ENCODE results near the gene MARCO. TPM values are rescaled to one million over a fixed set of nuclear protein-coding genes. Genes with fewer than 3 reads are reported as not detected.

Gene MARCO
- total RNA-seq (10 to 100 TPM; 25.9 to 96.6 (median 39.9) TPM), polyA plus RNA-seq (5.9 TPM)
- long read RNA-seq, donor 1, transcript MARCO-201 (17 exons, 1,838 nt): major isoform, 72 of 96 reads
- long read RNA-seq, donor 1, partial matches to known transcripts: 18 of 96 reads
- long read RNA-seq, donor 1, other reads (novel, unspliced or antisense): 5 of 96 reads
- long read RNA-seq, donor 2, transcript MARCO-201 (17 exons, 1,838 nt): major isoform, 10 of 10 reads
- long read RNA-seq, donor 2, partial matches to known transcripts: 0 of 10 reads
- long read RNA-seq, donor 2, other reads (novel, unspliced or antisense): 0 of 10 reads
- long read RNA-seq, donor 3, transcript MARCO-201 (17 exons, 1,838 nt): major isoform, 45 of 58 reads
- long read RNA-seq, donor 3, partial matches to known transcripts: 9 of 58 reads
- long read RNA-seq, donor 3, other reads (novel, unspliced or antisense): 4 of 58 reads
- long read RNA-seq, donor 4, transcript MARCO-201 (17 exons, 1,838 nt): major isoform, 10 of 10 reads
- long read RNA-seq, donor 4, partial matches to known transcripts: 0 of 10 reads
- long read RNA-seq, donor 4, other reads (novel, unspliced or antisense): 0 of 10 reads

- Histone ChIP-seq H3K9me3 (ENCODE audit: control insufficient read depth, low read length) (no peaks in the 10 kb centered on the region), H3K4me3 (ENCODE audit: low read length) (no peak within 1 kb of the TSS), H3K27me3 (ENCODE audit: control insufficient read depth, insufficient read depth) (peaks cover 3% of the 10 kb centered on the region), H3K27ac (ENCODE audit: low read length) (no peak within 1 kb of the TSS), H3K4me1 (ENCODE audit: control insufficient read depth, insufficient read depth, low read length) (no peaks in the 10 kb centered on the region)
- ATAC-seq (peak; percentile 14 to 26), DNase-seq (no peak)
- WGBS: 63% methylated on average over 7 of the region's 7 CpGs
- intact Hi-C loops (cut with DNase I): no loop called here
These were observed at the start of gene MARCO for GRCh38 chr2:118942031-118942430. Gene MARCO, plus strand, starts transcription at chr2:118942194. Its CDS starts 107 bp downstream, at chr2:118942301.

- WGBS: 90% methylated on average over 3 of the region's 3 CpGs
- H3K4me1 ChIP-seq (ENCODE audit: control insufficient read depth, insufficient read depth, low read length): no peaks in the 10 kb centered on the region
- no peak for ATAC-seq
These were observed 48.9 kb upstream of the MARCO start for GRCh38 chr2:118893100-118893499.

GRCh38 chr2:118902266-118903028 is 39.5 kb upstream of the MARCO start:
- no peak overlapping the region for H3K4me3 ChIP-seq (ENCODE audit: low read length)
- intact Hi-C loops (cut with DNase I): no loop called here
- WGBS: 71% methylated on average over 11 of the region's 11 CpGs
- H3K27me3 ChIP-seq (ENCODE audit: control insufficient read depth, insufficient read depth): no peaks in the 10 kb centered on the region
- no peak for DNase-seq
- no peaks in the 10 kb centered on the region for H3K4me1 ChIP-seq (ENCODE audit: control insufficient read depth, insufficient read depth, low read length)
- no peaks in the 10 kb centered on the region for H3K9me3 ChIP-seq (ENCODE audit: control insufficient read depth, low read length)
- no peak overlapping the region for H3K27ac ChIP-seq (ENCODE audit: low read length)
- ATAC-seq: peak in 1 of 2 donors; percentile 48

More at GRCh38 chr2:118893100-118893499, 48.9 kb upstream of the MARCO start:
- no peak for DNase-seq
- no peak overlapping the region for H3K4me3 ChIP-seq (ENCODE audit: low read length)
- H3K27ac ChIP-seq (ENCODE audit: low read length): no peak overlapping the region
- no peaks in the 10 kb centered on the region for H3K27me3 ChIP-seq (ENCODE audit: control insufficient read depth, insufficient read depth)
- intact Hi-C loops (cut with DNase I): no loop called here
- peaks cover 2% of the 10 kb centered on the region for H3K9me3 ChIP-seq (ENCODE audit: control insufficient read depth, low read length)

- Histone ChIP-seq H3K9me3 (ENCODE audit: control insufficient read depth, low read length) (no peaks in the 10 kb centered on the region), H3K27ac (ENCODE audit: low read length) (no peak overlapping the region), H3K27me3 (ENCODE audit: control insufficient read depth, insufficient read depth) (no peaks in the 10 kb centered on the region), H3K4me3 (ENCODE audit: low read length) (no peak overlapping the region), H3K4me1 (ENCODE audit: control insufficient read depth, insufficient read depth, low read length) (no peaks in the 10 kb centered on the region)
- WGBS: 61% methylated on average over 2 of the region's 2 CpGs
- DNase-seq (no peak), ATAC-seq (no peak)
- intact Hi-C loops (cut with DNase I): no loop called here
These were observed 39.0 kb upstream of the MARCO start for GRCh38 chr2:118903029-118903351.

- Histone ChIP-seq H3K27ac (ENCODE audit: low read length) (no peak overlapping the region), H3K9me3 (ENCODE audit: control insufficient read depth, low read length) (no peaks in the 10 kb centered on the region), H3K4me1 (ENCODE audit: control insufficient read depth, insufficient read depth, low read length) (no peaks in the 10 kb centered on the region), H3K4me3 (ENCODE audit: low read length) (no peak overlapping the region), H3K27me3 (ENCODE audit: control insufficient read depth, insufficient read depth) (no peaks in the 10 kb centered on the region)
- intact Hi-C loops (cut with DNase I): no loop called here
- DNase-seq (no peak), ATAC-seq (no peak)
- 63% methylated on average over 11 of the region's 11 CpGs for WGBS
These were observed 38.2 kb upstream of the MARCO start for GRCh38 chr2:118903551-118904479.

GRCh38 chr2:118905206-118905605 is 36.8 kb upstream of the MARCO start:
- H3K27ac ChIP-seq (ENCODE audit: low read length): no peak overlapping the region
- no peaks in the 10 kb centered on the region for H3K27me3 ChIP-seq (ENCODE audit: control insufficient read depth, insufficient read depth)
- intact Hi-C loops (cut with DNase I): no loop called here
- no peak for DNase-seq
- no peak overlapping the region for H3K4me3 ChIP-seq (ENCODE audit: low read length)
- H3K4me1 ChIP-seq (ENCODE audit: control insufficient read depth, insufficient read depth, low read length): no peaks in the 10 kb centered on the region
- H3K9me3 ChIP-seq (ENCODE audit: control insufficient read depth, low read length): no peaks in the 10 kb centered on the region
- WGBS: 92% methylated on average over 3 of the region's 3 CpGs
- no peak for ATAC-seq

GRCh38 chr2:118906186-118906585 is 35.8 kb upstream of the MARCO start:
- H3K4me1 ChIP-seq (ENCODE audit: control insufficient read depth, insufficient read depth, low read length): no peaks in the 10 kb centered on the region
- 78% methylated on average over 4 of the region's 4 CpGs for WGBS
- ATAC-seq: no peak

GRCh38 chr2:118907759-118908158 is 34.2 kb upstream of the MARCO start:
- no peaks in the 10 kb centered on the region for H3K27me3 ChIP-seq (ENCODE audit: control insufficient read depth, insufficient read depth)
- H3K27ac ChIP-seq (ENCODE audit: low read length): no peak overlapping the region
- 26% methylated on average over 5 of the region's 5 CpGs for WGBS
- H3K4me1 ChIP-seq (ENCODE audit: control insufficient read depth, insufficient read depth, low read length): no peaks in the 10 kb centered on the region
- ATAC-seq: no peak
- H3K9me3 ChIP-seq (ENCODE audit: control insufficient read depth, low read length): no peaks in the 10 kb centered on the region
- DNase-seq: no peak
- intact Hi-C loops (cut with DNase I): no loop called here
- no peak overlapping the region for H3K4me3 ChIP-seq (ENCODE audit: low read length)

More at GRCh38 chr2:118906186-118906585, 35.8 kb upstream of the MARCO start:
- Histone ChIP-seq H3K9me3 (ENCODE audit: control insufficient read depth, low read length) (no peaks in the 10 kb centered on the region), H3K27ac (ENCODE audit: low read length) (no peak overlapping the region), H3K27me3 (ENCODE audit: control insufficient read depth, insufficient read depth) (no peaks in the 10 kb centered on the region), H3K4me3 (ENCODE audit: low read length) (no peak overlapping the region)
- intact Hi-C loops (cut with DNase I): no loop called here
- peak in 1 of 3 donors; percentile 22 for DNase-seq

- H3K4me3 ChIP-seq (ENCODE audit: low read length): no peak overlapping the region
- no peaks in the 10 kb centered on the region for H3K4me1 ChIP-seq (ENCODE audit: control insufficient read depth, insufficient read depth, low read length)
- H3K27me3 ChIP-seq (ENCODE audit: control insufficient read depth, insufficient read depth): no peaks in the 10 kb centered on the region
- intact Hi-C loops (cut with DNase I): no loop called here
- WGBS: 71% methylated on average over 4 of the region's 4 CpGs
- H3K9me3 ChIP-seq (ENCODE audit: control insufficient read depth, low read length): no peaks in the 10 kb centered on the region
- DNase-seq (no peak), ATAC-seq (no peak)
- no peak overlapping the region for H3K27ac ChIP-seq (ENCODE audit: low read length)
These were observed 32.8 kb upstream of the MARCO start for GRCh38 chr2:118909191-118909590.

- ATAC-seq (no peak), DNase-seq (no peak)
- Histone ChIP-seq H3K27me3 (ENCODE audit: control insufficient read depth, insufficient read depth) (no peaks in the 10 kb centered on the region), H3K4me3 (ENCODE audit: low read length) (no peak overlapping the region), H3K27ac (ENCODE audit: low read length) (no peak overlapping the region), H3K4me1 (ENCODE audit: control insufficient read depth, insufficient read depth, low read length) (no peaks in the 10 kb centered on the region), H3K9me3 (ENCODE audit: control insufficient read depth, low read length) (no peaks in the 10 kb centered on the region)
- intact Hi-C loops (cut with DNase I): no loop called here
- WGBS: 48% methylated on average over 5 of the region's 5 CpGs
These were observed 30.7 kb upstream of the MARCO start for GRCh38 chr2:118911166-118911856.

Measured in right cardiac atrium (tissue), 5 donors.